Activated T-helper 2 cell treated with anti-CD3 and anti-CD28 coated beads, Interferon-gamma antibody, Interleukin-2, Interleukin-4, amounts not matched to agents 10 μg/mL and 5 μg/mL and 100 μg/mL, durations not matched to agents 14 hours and 24 hours and 36 hours (primary cell): ENCODE results near the gene TIAM1. TPM values are rescaled to one million over a fixed set of nuclear protein-coding genes. Genes with fewer than 3 reads are reported as not detected.

ENCODE experiments used
- DNase-seq: peaks from one replicate; pipeline ENCODE4 v3.0.0; 2021; ENCODE audit warnings: low spot score
- H3K27ac Mint-ChIP-seq: one replicate; pipeline ENCODE4 v1.8.0; 2021; ENCODE audit warnings: mixed read lengths
- H3K27me3 Mint-ChIP-seq: one replicate; pipeline ENCODE4 v1.8.0; 2021; ENCODE audit warnings: low read depth, mixed read lengths
- H3K36me3 Mint-ChIP-seq: one replicate; pipeline ENCODE4 v1.8.0; 2021; ENCODE audit warnings: low read depth, mixed read lengths
- H3K4me1 Mint-ChIP-seq: one replicate; pipeline ENCODE4 v1.8.0; 2021; ENCODE audit warnings: low read depth, mixed read lengths
- H3K4me3 Mint-ChIP-seq: one replicate; pipeline ENCODE4 v1.8.0; 2021; ENCODE audit warnings: low read depth, mild to moderate bottlenecking, moderate library complexity, mixed read lengths
- H3K9me3 Mint-ChIP-seq: one replicate; pipeline ENCODE4 v1.8.0; 2021; ENCODE audit warnings: mixed read lengths
- intact Hi-C: fragments of 100-400 bp; cut with micrococcal nuclease; formaldehyde crosslinking; loops from one replicate; pipeline ENCODE4 v1.15.1; 2023
- total RNA-seq: library from RNA; stranded (reverse); gene quantifications from 2 replicates; pipeline ENCODE4 v1.2.3, GENCODE V29; 2022

The TIAM1 gene
- total RNA-seq, 1 donor from 2014 or later = 110 TPM

DNA sequence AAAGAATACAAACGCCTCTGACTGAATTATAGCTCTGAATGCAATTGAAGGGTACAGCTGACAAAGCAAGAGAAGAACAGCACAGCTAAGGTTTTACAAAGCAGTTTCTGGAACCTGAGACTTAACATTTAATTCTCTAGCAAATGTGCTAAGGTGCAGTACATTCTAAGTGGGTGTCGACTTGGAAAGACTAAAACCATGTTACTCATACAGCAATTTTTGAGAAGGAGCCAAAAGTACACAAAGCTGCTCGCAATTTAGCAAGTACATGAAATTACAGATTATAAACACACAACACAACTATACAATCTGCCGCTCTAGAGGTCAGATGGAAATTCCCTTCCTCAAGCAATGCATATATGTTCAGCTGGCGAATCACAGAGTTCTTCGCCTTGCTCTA is 121.9 kb downstream of the TIAM1 start:
- Mint-ChIP-seq H3K36me3 (no peaks in the 10 kb centered on the region), H3K4me1 (peaks cover 9% of the 10 kb centered on the region), H3K4me3 (no peak overlapping the region), H3K27me3 (no peaks in the 10 kb centered on the region), H3K27ac (no peak overlapping the region), H3K9me3 (no peaks in the 10 kb centered on the region)
- intact Hi-C loops = no loop called here
- DNase-seq = no peak

GRCh38 chr21:31221043-31221442 is 123.0 kb downstream of the TIAM1 start:
- Mint-ChIP-seq H3K4me3 (no peak overlapping the region), H3K27ac (no peak overlapping the region), H3K36me3 (no peaks in the 10 kb centered on the region), H3K4me1 (peaks cover 9% of the 10 kb centered on the region), H3K27me3 (no peaks in the 10 kb centered on the region), H3K9me3 (no peaks in the 10 kb centered on the region)
- no peak for DNase-seq
- intact Hi-C loops = no loop called here

DNA sequence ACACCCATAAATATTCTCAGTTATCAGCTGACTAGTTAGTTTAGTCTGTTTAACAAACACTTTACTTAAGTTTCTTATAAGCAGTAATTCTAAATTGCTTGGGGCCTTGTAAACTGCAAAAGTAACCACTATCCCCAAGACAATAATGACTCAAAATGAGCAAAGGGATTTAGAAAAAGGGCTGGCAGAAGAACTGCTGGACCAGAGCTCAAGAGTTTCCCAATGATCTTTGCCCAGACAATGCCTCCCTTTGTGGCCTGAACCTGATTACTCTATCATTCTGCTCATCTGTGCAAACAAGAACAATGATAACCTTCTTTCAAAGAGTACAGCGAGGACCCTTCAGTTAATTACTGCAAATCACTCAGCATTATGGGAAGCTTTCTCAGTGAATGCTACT is 123.5 kb downstream of the TIAM1 start:
- H3K4me1 Mint-ChIP-seq = peaks cover 9% of the 10 kb centered on the region
- H3K4me3 Mint-ChIP-seq = no peak overlapping the region
- no peak for DNase-seq
- no peak overlapping the region for H3K27ac Mint-ChIP-seq
- H3K27me3 Mint-ChIP-seq = no peaks in the 10 kb centered on the region
- no peaks in the 10 kb centered on the region for H3K36me3 Mint-ChIP-seq
- intact Hi-C loops = no loop called here
- no peaks in the 10 kb centered on the region for H3K9me3 Mint-ChIP-seq

DNA sequence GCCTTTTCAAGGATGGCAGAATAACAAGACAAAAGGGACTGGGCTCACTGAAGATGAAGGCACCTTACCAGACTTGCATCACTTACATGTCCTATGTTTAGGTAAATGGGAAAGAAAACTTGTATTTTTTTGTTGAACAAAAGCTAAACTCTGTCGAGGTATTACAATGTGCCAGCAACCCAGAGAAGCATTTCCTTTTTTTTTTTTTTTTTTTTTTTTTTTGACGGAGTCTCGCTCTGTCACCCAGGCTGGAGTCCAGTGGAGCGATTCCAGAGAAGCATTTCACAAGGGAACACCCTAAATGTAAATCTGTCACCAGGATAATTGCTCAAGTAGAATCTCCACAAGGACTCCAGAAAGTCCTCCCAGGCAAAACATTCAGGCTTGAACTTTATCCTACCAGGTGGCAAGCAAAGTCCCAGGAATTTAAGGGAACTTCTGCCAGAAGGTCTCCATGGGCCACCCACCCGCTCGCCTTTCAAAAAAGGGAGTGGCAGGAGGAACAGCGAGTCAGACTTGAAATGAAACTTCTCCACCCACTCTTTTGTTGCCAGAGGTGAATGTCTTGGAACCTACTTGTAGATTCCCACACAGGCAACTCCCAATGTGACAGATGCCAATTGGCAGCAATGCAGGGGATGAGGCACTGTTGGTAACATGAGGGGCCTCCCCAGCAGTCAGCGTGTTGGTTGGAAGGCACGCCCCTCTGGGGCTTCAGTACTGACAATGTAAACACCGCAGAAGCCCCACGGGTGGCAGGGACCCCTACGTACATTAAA is 125.0 kb downstream of the TIAM1 start:
- Mint-ChIP-seq H3K27me3 (no peaks in the 10 kb centered on the region), H3K4me1 (peaks cover 9% of the 10 kb centered on the region), H3K9me3 (no peaks in the 10 kb centered on the region), H3K4me3 (no peak overlapping the region), H3K36me3 (no peaks in the 10 kb centered on the region), H3K27ac (no peak overlapping the region)
- intact Hi-C loops = no loop called here
- DNase-seq = no peak

- Mint-ChIP-seq H3K4me3 (no peak overlapping the region), H3K4me1 (peaks cover 8% of the 10 kb centered on the region), H3K27ac (no peak overlapping the region), H3K9me3 (no peaks in the 10 kb centered on the region), H3K27me3 (no peaks in the 10 kb centered on the region), H3K36me3 (no peaks in the 10 kb centered on the region)
- DNase-seq = no peak
- intact Hi-C loops = no loop called here
These were observed 127.9 kb downstream of the TIAM1 start for GRCh38 chr21:31216206-31216605.

DNA sequence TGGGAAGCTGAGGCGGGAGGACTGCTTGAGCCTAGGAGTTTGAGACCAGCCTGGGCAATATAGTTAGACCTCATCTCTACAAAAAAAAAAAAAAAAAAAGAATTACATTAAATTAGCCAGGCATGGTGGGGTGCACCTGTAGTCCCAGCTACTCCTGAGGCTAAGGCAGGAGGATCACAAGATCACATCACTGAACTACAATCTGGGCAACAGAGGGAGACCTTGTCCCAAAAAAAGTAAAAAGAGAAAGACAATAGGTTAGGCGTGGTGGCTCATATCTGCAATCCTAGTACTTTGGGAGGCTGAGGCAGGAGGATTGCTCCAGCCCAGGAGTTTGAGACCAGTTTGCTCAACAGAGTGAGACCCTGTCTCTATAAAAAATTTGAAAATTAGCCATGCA is 130.3 kb downstream of the TIAM1 start:
- H3K36me3 Mint-ChIP-seq = no peaks in the 10 kb centered on the region
- no peak overlapping the region for H3K4me3 Mint-ChIP-seq
- H3K27me3 Mint-ChIP-seq = no peaks in the 10 kb centered on the region
- no peak for DNase-seq
- H3K27ac Mint-ChIP-seq = no peak overlapping the region
- peaks cover 2% of the 10 kb centered on the region for H3K4me1 Mint-ChIP-seq
- no peaks in the 10 kb centered on the region for H3K9me3 Mint-ChIP-seq
- intact Hi-C loops = no loop called here

GRCh38 chr21:31211836-31212235 is 132.2 kb downstream of the TIAM1 start:
- Mint-ChIP-seq H3K4me1 (no peaks in the 10 kb centered on the region), H3K4me3 (no peak overlapping the region), H3K27me3 (no peaks in the 10 kb centered on the region), H3K9me3 (no peaks in the 10 kb centered on the region), H3K36me3 (peaks cover 2% of the 10 kb centered on the region), H3K27ac (no peak overlapping the region)
- intact Hi-C loops = no loop called here
- DNase-seq = no peak

GRCh38 chr21:31205412-31205811 is 138.6 kb downstream of the TIAM1 start:
- H3K36me3 Mint-ChIP-seq = peaks cover 3% of the 10 kb centered on the region

DNA sequence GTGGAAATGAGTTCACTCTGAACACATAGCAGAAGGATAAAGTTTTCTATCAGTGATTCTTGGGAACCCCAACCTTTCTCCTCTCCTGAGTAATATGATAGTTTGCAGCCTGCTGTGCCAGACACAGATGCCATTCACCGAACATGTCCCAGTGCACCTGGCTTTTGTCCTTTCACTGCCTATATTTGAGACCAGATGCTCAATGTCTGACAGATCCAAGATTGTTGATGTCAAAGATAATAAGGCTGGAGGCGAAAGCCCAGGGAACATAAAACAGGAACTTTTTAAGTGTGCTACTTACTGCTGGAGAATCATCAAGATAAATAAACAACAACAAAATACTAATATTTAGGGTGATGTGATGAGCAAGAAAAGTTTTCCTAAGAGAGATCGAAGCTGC is 139.3 kb downstream of the TIAM1 start:
- no peaks in the 10 kb centered on the region for H3K27me3 Mint-ChIP-seq
- no peak overlapping the region for H3K4me3 Mint-ChIP-seq
- no peaks in the 10 kb centered on the region for H3K9me3 Mint-ChIP-seq
- DNase-seq = no peak
- no peak overlapping the region for H3K27ac Mint-ChIP-seq
- H3K4me1 Mint-ChIP-seq = peaks cover 3% of the 10 kb centered on the region
- intact Hi-C loops = no loop called here
- peaks cover 3% of the 10 kb centered on the region for H3K36me3 Mint-ChIP-seq

More at GRCh38 chr21:31205412-31205811, 138.6 kb downstream of the TIAM1 start:
- no peak for DNase-seq
- H3K4me3 Mint-ChIP-seq = no peak overlapping the region
- no peaks in the 10 kb centered on the region for H3K27me3 Mint-ChIP-seq
- no peaks in the 10 kb centered on the region for H3K9me3 Mint-ChIP-seq
- H3K27ac Mint-ChIP-seq = no peak overlapping the region
- H3K4me1 Mint-ChIP-seq = peaks cover 3% of the 10 kb centered on the region
- intact Hi-C loops = no loop called here

GRCh38 chr21:31203431-31204054 is 140.5 kb downstream of the TIAM1 start:
- Mint-ChIP-seq H3K27me3 (no peaks in the 10 kb centered on the region), H3K36me3 (peaks cover 3% of the 10 kb centered on the region), H3K4me3 (no peak overlapping the region), H3K27ac (no peak overlapping the region), H3K4me1 (peaks cover 6% of the 10 kb centered on the region), H3K9me3 (no peaks in the 10 kb centered on the region)
- no peak for DNase-seq
- intact Hi-C loops = no loop called here

GRCh38 chr21:31201548-31201947 is 142.5 kb downstream of the TIAM1 start:
- no peaks in the 10 kb centered on the region for H3K36me3 Mint-ChIP-seq
- intact Hi-C loops = no loop called here
- H3K27me3 Mint-ChIP-seq = no peaks in the 10 kb centered on the region
- H3K4me1 Mint-ChIP-seq = peaks cover 17% of the 10 kb centered on the region
- no peak overlapping the region for H3K4me3 Mint-ChIP-seq
- no peak overlapping the region for H3K27ac Mint-ChIP-seq
- no peaks in the 10 kb centered on the region for H3K9me3 Mint-ChIP-seq
- no peak for DNase-seq

DNA sequence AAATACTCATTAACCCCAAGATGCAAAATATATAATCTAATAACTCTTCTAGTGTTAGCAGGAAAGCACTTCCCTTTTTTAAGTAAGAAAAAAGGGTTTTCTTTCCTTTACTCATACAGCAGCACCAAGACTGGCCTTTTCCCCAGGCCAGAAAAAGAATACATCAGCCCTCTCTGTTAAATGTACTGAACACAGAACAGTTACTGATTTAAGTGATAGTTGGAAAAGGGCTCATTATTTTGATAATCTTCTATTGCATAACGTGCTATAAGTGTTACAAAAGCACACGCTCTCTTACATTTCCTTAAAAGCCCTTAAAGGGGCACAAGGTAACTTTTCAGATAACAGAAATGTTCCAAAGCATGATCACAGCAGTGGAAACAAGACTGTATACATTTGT is 142.9 kb downstream of the TIAM1 start:
- intact Hi-C loops = no loop called here
- H3K27ac Mint-ChIP-seq = no peak overlapping the region
- H3K4me1 Mint-ChIP-seq = peaks cover 18% of the 10 kb centered on the region
- no peak overlapping the region for H3K4me3 Mint-ChIP-seq
- no peak for DNase-seq
- no peaks in the 10 kb centered on the region for H3K9me3 Mint-ChIP-seq
- no peaks in the 10 kb centered on the region for H3K27me3 Mint-ChIP-seq
- no peaks in the 10 kb centered on the region for H3K36me3 Mint-ChIP-seq

DNA sequence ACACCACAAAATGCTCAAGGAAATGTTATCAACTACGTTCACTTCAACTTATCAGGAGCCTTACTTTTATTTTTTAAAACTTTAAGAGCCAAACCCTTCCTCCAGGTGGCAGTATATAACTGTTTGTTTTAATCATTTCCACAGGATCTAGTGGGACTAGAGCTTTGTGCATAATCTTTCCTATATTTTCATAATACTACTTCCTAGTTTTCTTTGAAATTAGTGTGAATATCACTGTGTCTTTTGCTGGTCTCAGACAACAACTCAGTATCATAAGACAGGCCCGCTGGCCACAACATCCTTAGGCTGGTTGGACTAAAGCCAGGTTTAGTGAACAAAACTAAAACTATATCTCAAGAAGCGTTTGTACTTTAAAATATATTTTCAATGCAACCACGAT is 145.5 kb downstream of the TIAM1 start:
- no peak overlapping the region for H3K4me3 Mint-ChIP-seq
- intact Hi-C loops = loop anchor here (1.0 kb wide), 2 partner anchors 382 to 406 kb away; no protein-coding TSS in a partner anchor
- H3K36me3 Mint-ChIP-seq = peaks cover 4% of the 10 kb centered on the region
- no peaks in the 10 kb centered on the region for H3K9me3 Mint-ChIP-seq
- no peak for DNase-seq
- peaks cover 39% of the 10 kb centered on the region for H3K4me1 Mint-ChIP-seq
- no peaks in the 10 kb centered on the region for H3K27me3 Mint-ChIP-seq
- H3K27ac Mint-ChIP-seq = no peak overlapping the region
